Tibial nerve (tissue), 4 donors: ENCODE results near the gene PDZRN3. TPM values are rescaled to one million over a fixed set of nuclear protein-coding genes. Genes with fewer than 3 reads are reported as not detected.

ENCODE experiments used
- DNase-seq, 2 donors: peaks; one replicate each; pipeline ENCODE4 v3.0.0-alpha.2; 2019; ENCODE audit warnings: low spot score in 2 of 2
- H3K27ac ChIP-seq, 4 donors: fragments of 200-600 bp; sonication (generic) in 3 of 4; one replicate each; pipeline ENCODE4 v1.5.1; 2017 to 2019; ENCODE audit warnings: mild to moderate bottlenecking in 1 of 4
- H3K27me3 ChIP-seq, 2 donors: fragments of 200-600 bp; sonication (generic) in 1 of 2; one replicate each; pipeline versions ENCODE4 v1.5.1 to v1.6.0; 2017 to 2019
- H3K36me3 ChIP-seq, 3 donors: fragments of 200-600 bp; sonication (generic); one replicate each; pipeline ENCODE4 v1.5.1; 2018 to 2019
- H3K4me1 ChIP-seq, 4 donors: fragments of 200-600 bp; sonication (generic) in 3 of 4; one replicate each; pipeline ENCODE4 v1.5.1; 2017 to 2019
- H3K4me3 ChIP-seq, 4 donors: fragments of 200-600 bp; sonication (generic) in 3 of 4; one replicate each; pipeline ENCODE4 v1.5.1; 2017 to 2019; ENCODE audit warnings: mild to moderate bottlenecking in 1 of 4, moderate library complexity in 1 of 4
- H3K9me3 ChIP-seq, 4 donors: fragments of 200-600 bp; sonication (generic) in 3 of 4; one replicate each; pipeline ENCODE4 v1.5.1; 2017 to 2019
- CTCF ChIP-seq, 5 experiments: fragments of 200-600 bp in 3 of 5; fragments of 450-650 bp in 2 of 5; sonication (generic) in 3 of 5; IDR thresholded peaks; one replicate each; pipeline ENCODE4 v1.5.1; 2016 to 2019; ENCODE audit warnings: antibody characterized with exemption in 5 of 5, mild to moderate bottlenecking in 3 of 5, moderate library complexity in 2 of 5
- EP300 ChIP-seq, 2 donors: sonication (generic); formaldehyde crosslinking; IDR thresholded peaks; one replicate each; pipeline ENCODE4 v1.6.1; 2017; ENCODE audit warnings: antibody characterized with exemption in 2 of 2, mild to moderate bottlenecking in 1 of 2
- POLR2A ChIP-seq, 2 donors: fragments of 450-650 bp; IDR thresholded peaks; one replicate each; pipeline ENCODE4 v1.6.1; 2017; ENCODE audit warnings: antibody characterized with exemption in 2 of 2, mild to moderate bottlenecking in 2 of 2, moderate library complexity in 2 of 2
- WGBS, 2 donors: methylation state at CpG; one replicate each; pipeline ENCODE4 v1.1.5; 2018; 5-methylcytosine and 5-hydroxymethylcytosine counted together
- small RNA-seq: library from RNA; depleted of rRNA; stranded (forward); fragments of <200 nt; gene quantifications from one replicate; pipeline ENCODE3, GENCODE V24; 2016
- total RNA-seq, 4 donors: library from RNA; depleted of rRNA; stranded (reverse); fragments of >200 nt; gene quantifications; one replicate each; pipeline ENCODE4 v1.1.0, GENCODE V29; 2016

PDZRN3 gene
- total RNA-seq, 4 donors from 2014 or later: 48.3 to 87.2 (median 64.3) TPM

DNA sequence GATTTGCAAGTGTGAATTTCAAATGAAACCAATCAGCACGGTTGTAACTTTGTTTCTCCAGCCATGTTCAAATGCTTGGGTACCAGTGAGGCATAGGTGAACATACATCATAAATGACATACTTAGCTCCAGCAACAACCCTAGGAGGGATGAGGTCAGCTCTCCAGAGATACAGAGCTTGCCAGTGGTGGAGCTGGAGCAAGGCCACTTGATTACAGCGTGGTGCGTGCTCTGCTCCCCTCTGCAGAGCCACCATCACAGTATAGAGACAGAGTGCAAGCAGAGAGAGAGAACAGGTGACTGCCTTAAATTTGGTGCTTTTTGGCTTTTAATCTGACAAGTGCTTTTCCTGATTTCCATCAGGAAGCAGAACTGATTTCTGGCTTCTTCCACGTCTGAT lies 275.1 kb downstream of the PDZRN3 start:
- H3K4me3 ChIP-seq: no peak overlapping the region
- no peaks in the 10 kb centered on the region for H3K27me3 ChIP-seq
- H3K9me3 ChIP-seq: no peaks in the 10 kb centered on the region
- H3K36me3 ChIP-seq: no peaks in the 10 kb centered on the region
- TF ChIP-seq CTCF (IDR thresholded peaks at IDR 0.05): no peak
- TF ChIP-seq POLR2A (IDR thresholded peaks at IDR 0.05): no peak
- no peak for TF ChIP-seq EP300 (IDR thresholded peaks at IDR 0.05)
- no peak overlapping the region for H3K27ac ChIP-seq
- WGBS, 2 donors: 82 to 86% methylated on average over 4 of the region's 4 CpGs
- DNase-seq: no peak
- H3K4me1 ChIP-seq: no peaks in the 10 kb centered on the region

DNA sequence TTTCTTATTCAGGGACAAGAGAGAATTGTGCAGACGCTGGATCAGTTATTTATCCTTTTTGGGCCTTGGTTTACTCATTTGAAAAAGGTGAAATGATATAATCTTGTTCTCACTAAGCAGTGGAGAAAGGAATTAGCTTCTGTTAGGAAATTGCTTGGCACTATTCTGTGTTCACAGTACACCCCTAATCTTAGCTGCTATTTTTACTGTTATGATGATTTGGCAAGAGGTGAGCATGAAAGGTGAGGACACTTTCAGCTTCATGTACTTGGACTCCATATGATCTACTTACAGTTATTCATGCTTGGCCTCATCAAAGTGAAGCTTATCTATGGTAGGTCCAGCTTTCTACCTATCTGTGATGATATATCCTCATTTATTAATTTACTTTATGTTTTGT lies 282.7 kb downstream of the PDZRN3 start:
- Histone ChIP-seq H3K4me1 (no peaks in the 10 kb centered on the region), H3K27ac (no peak overlapping the region), H3K36me3 (no peaks in the 10 kb centered on the region), H3K4me3 (no peak overlapping the region), H3K27me3 (no peaks in the 10 kb centered on the region), H3K9me3 (peaks cover 0 to 19% (median 0%) of the 10 kb centered on the region in 4 donors)
- DNase-seq: no peak
- WGBS, 2 donors: 84 to 87% methylated on average over 1 of the region's 1 CpG
- TF ChIP-seq EP300 (IDR thresholded peaks at IDR 0.05) (no peak), CTCF (IDR thresholded peaks at IDR 0.05) (no peak), POLR2A (IDR thresholded peaks at IDR 0.05) (no peak)

DNA sequence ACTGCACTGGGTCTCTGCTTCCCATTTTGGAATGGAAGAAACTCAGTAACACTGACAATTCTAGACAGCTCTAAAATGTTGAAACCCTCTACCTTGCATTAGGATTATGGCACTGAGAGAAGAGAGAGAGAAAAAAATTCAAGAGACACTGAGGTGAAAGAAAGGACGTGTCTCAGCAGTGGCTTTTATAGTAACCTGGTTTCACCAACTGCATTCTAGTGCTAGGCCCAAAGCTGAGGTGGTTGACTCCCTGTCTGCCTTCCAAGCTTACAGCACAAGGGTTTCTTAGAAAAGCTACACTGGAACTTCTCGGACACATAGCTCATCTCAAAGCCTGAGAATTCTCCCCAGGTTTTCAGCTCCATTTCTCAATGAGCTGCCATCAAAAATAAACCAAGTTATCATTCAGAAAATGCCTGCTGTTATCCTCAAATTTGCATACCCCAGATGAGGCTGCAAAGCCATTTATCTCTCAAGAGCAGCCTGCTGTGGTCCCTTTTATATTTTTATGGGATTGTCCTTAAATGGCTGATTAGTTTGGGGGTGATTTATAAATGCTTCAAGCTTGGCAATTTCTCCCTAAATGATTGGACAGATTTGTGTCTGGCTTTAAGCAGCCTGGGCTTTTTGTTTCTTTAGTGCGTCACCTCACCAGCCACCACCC lies 283.3 kb downstream of the PDZRN3 start:
- TF ChIP-seq EP300 (IDR thresholded peaks at IDR 0.05) (no peak), POLR2A (IDR thresholded peaks at IDR 0.05) (no peak), CTCF (IDR thresholded peaks at IDR 0.05) (no peak)
- Histone ChIP-seq H3K36me3 (no peaks in the 10 kb centered on the region), H3K9me3 (peaks cover 0 to 19% (median 0%) of the 10 kb centered on the region in 4 donors)

DNA sequence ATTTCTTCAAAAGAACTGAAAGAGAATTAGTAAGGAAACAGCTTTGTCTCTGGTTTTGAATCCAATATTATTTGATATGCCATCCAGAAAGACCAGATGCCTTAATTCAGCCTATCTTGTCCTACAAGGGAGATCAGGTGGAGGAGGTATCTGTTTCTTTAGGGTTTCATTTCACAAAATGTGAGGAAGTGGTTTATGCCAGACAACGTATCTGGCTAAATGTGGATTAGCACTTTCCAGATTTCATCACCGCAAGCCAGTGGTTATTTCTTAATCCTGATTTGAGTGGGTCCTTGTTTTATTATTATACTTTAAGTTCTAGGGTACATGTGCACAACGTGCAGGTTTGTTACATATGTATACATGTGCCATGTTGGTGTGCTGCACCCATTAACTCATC lies 292.2 kb downstream of the PDZRN3 start:
- Histone ChIP-seq H3K4me1 (no peaks in the 10 kb centered on the region), H3K27ac (no peak overlapping the region), H3K9me3 (peaks cover 0 to 4% (median 0%) of the 10 kb centered on the region in 4 donors), H3K27me3 (no peaks in the 10 kb centered on the region), H3K4me3 (no peak overlapping the region), H3K36me3 (no peaks in the 10 kb centered on the region)
- no peak for TF ChIP-seq CTCF (IDR thresholded peaks at IDR 0.05)
- TF ChIP-seq EP300 (IDR thresholded peaks at IDR 0.05): no peak
- TF ChIP-seq POLR2A (IDR thresholded peaks at IDR 0.05): no peak
- DNase-seq: no peak
- WGBS, 2 donors: 77 to 80% methylated on average over 3 of the region's 3 CpGs

More for the DNA sequence above, 283.3 kb downstream of the PDZRN3 start:
- Histone ChIP-seq H3K27me3 (no peaks in the 10 kb centered on the region), H3K4me1 (no peaks in the 10 kb centered on the region), H3K4me3 (no peak overlapping the region), H3K27ac (no peak overlapping the region)
- DNase-seq: no peak
- 85 to 89% methylated on average over 3 of the region's 3 CpGs for WGBS, 2 donors

Small RNA genes lying within 50 kb of the gene (small RNA-seq; reads per million reads assigned to genes)
- not detected for gene RNU7-119P
